Mammary epithelial cell (primary cell): ENCODE data around the gene PPM1B.

Experiments used
- EZH2 ChIP-seq: IDR thresholded peaks from 2 replicates; pipeline ENCODE4 v1.6.1; 2012; ENCODE audit warnings: low read length, inconsistent platforms, borderline replicate concordance
- TF ChIP-seq, protein P1 (sequence below), 2 donors: IDR thresholded peaks in 1 of 2; conservative IDR thresholded peaks in 1 of 2; 2 replicates each; pipeline ENCODE4 v1.5.1; 2011 to 2012; ENCODE audit warnings: inconsistent platforms in 2 of 2, low read length in 2 of 2, mild to moderate bottlenecking in 2 of 2, control low read depth in 1 of 2, low read depth in 1 of 2; ENCODE audit not compliant: insufficient read depth in 1 of 2; ENCODE audit errors: extremely low read depth in 1 of 2

- TF ChIP-seq EZH2 = no peak
- TF ChIP-seq, protein P1, sequence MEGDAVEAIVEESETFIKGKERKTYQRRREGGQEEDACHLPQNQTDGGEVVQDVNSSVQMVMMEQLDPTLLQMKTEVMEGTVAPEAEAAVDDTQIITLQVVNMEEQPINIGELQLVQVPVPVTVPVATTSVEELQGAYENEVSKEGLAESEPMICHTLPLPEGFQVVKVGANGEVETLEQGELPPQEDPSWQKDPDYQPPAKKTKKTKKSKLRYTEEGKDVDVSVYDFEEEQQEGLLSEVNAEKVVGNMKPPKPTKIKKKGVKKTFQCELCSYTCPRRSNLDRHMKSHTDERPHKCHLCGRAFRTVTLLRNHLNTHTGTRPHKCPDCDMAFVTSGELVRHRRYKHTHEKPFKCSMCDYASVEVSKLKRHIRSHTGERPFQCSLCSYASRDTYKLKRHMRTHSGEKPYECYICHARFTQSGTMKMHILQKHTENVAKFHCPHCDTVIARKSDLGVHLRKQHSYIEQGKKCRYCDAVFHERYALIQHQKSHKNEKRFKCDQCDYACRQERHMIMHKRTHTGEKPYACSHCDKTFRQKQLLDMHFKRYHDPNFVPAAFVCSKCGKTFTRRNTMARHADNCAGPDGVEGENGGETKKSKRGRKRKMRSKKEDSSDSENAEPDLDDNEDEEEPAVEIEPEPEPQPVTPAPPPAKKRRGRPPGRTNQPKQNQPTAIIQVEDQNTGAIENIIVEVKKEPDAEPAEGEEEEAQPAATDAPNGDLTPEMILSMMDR (conservative IDR thresholded peaks at IDR 0.05 in 1 of 2, IDR thresholded peaks at IDR 0.05 in 1 of 2; ENCODE audit: extremely low read depth in 1 of 2, insufficient read depth in 1 of 2, low read depth in 1 of 2, low read length in 2 of 2) = no peak
These were observed 652 bp downstream of the PPM1B start for GRCh38 chr2:44169155-44169898.
